ENCODE results near the gene PIEZO2.

PIEZO2 gene

DNA sequence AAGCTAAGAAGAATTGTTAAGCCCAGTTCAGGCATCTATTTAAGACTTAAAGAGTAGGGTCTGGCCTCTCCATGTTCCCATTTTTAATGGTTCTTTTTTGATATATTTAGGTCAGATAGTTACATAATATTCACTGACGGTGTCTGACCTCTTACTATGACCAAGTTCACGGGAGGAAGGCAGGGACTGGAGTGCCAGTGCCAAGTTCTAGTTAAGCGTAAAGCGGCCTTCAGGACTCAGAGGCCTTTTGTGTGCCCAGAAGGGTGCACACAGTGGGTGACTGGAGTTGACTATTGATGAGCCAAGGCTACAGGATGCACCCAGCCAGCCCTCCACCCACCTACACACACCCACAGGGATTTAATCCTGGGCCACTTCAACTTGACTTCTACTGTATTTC is 290.9 kb downstream of the PIEZO2 start:
- no peaks in the 10 kb centered on the region for H3K9me2 ChIP-seq (replicated peaks; ENCODE audit: insufficient read depth, low read length)

DNA sequence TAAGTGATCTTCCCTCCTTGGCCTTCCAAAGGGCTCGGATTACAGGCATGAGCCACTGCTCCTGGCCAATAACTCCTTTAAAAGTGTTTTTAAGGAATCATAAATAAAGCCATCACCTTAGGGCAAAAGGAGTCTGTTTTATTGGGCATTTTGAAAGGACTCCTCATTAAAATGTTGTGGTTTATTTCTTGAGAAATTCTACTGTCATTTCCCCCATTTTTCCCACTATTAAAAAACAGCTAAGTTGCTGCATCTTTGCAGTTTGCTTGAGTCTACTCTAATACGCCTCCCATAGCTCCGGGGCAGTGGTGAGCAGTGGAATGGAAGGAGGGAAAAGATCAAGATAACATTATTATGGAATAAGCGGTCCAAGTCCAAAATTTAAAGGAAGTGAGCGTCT is 293.2 kb downstream of the PIEZO2 start:
- Histone ChIP-seq H3K9me2 (replicated peaks; ENCODE audit: insufficient read depth, low read length) (no peaks in the 10 kb centered on the region), H3K4me2 (ENCODE audit: low read depth, low read length, poor library complexity, severe bottlenecking) (no peak overlapping the region), H3K79me2 (ENCODE audit: insufficient read depth, low read length) (no peaks in the 10 kb centered on the region), H2AFZ (ENCODE audit: low read depth, low read length, severe bottlenecking) (no peak overlapping the region), H3K36me3 (ENCODE audit: low read length) (no peaks in the 10 kb centered on the region), H3K9ac (ENCODE audit: low read length) (no peak overlapping the region), H3K27me3 (ENCODE audit: low read length) (no peaks in the 10 kb centered on the region; the same call in 1 of the 2 replicates), H3K9me3 (ENCODE audit: insufficient read depth, low read length) (no peaks in the 10 kb centered on the region), H3K27ac (ENCODE audit: low read depth, low read length) (no peak overlapping the region), H3K4me3 (ENCODE audit: insufficient read depth, low read length, poor library complexity, severe bottlenecking) (no peak overlapping the region), H3F3A (ENCODE audit: insufficient read depth) (no peaks in the 10 kb centered on the region), H4K20me1 (ENCODE audit: low read depth, low read length) (no peaks in the 10 kb centered on the region)
- TF ChIP-seq, protein P1, sequence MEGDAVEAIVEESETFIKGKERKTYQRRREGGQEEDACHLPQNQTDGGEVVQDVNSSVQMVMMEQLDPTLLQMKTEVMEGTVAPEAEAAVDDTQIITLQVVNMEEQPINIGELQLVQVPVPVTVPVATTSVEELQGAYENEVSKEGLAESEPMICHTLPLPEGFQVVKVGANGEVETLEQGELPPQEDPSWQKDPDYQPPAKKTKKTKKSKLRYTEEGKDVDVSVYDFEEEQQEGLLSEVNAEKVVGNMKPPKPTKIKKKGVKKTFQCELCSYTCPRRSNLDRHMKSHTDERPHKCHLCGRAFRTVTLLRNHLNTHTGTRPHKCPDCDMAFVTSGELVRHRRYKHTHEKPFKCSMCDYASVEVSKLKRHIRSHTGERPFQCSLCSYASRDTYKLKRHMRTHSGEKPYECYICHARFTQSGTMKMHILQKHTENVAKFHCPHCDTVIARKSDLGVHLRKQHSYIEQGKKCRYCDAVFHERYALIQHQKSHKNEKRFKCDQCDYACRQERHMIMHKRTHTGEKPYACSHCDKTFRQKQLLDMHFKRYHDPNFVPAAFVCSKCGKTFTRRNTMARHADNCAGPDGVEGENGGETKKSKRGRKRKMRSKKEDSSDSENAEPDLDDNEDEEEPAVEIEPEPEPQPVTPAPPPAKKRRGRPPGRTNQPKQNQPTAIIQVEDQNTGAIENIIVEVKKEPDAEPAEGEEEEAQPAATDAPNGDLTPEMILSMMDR (IDR thresholded peaks at IDR 0.05; ENCODE audit: insufficient read depth, low read length, poor library complexity, severe bottlenecking): no peak
- no peak for TF ChIP-seq EZH2phosphoT487 (conservative IDR thresholded peaks at IDR 0.05; ENCODE audit: low read length)

More for the DNA sequence above, 290.9 kb downstream of the PIEZO2 start:
- Histone ChIP-seq H3K9me3 (ENCODE audit: insufficient read depth, low read length) (no peaks in the 10 kb centered on the region), H3K4me3 (ENCODE audit: insufficient read depth, low read length, poor library complexity, severe bottlenecking) (no peak overlapping the region), H3K27ac (ENCODE audit: low read depth, low read length) (no peak overlapping the region), H3K4me2 (ENCODE audit: low read depth, low read length, poor library complexity, severe bottlenecking) (no peak overlapping the region), H3K27me3 (ENCODE audit: low read length) (no peaks in the 10 kb centered on the region; the same call in 1 of the 2 replicates), H3K9ac (ENCODE audit: low read length) (no peak overlapping the region), H3F3A (ENCODE audit: insufficient read depth) (no peaks in the 10 kb centered on the region), H4K20me1 (ENCODE audit: low read depth, low read length) (no peaks in the 10 kb centered on the region), H2AFZ (ENCODE audit: low read depth, low read length, severe bottlenecking) (no peak overlapping the region), H3K79me2 (ENCODE audit: insufficient read depth, low read length) (no peaks in the 10 kb centered on the region), H3K36me3 (ENCODE audit: low read length) (no peaks in the 10 kb centered on the region)
- TF ChIP-seq, protein P1 (IDR thresholded peaks at IDR 0.05; ENCODE audit: insufficient read depth, low read length, poor library complexity, severe bottlenecking): no peak
- TF ChIP-seq EZH2phosphoT487 (conservative IDR thresholded peaks at IDR 0.05; ENCODE audit: low read length): no peak

DNA sequence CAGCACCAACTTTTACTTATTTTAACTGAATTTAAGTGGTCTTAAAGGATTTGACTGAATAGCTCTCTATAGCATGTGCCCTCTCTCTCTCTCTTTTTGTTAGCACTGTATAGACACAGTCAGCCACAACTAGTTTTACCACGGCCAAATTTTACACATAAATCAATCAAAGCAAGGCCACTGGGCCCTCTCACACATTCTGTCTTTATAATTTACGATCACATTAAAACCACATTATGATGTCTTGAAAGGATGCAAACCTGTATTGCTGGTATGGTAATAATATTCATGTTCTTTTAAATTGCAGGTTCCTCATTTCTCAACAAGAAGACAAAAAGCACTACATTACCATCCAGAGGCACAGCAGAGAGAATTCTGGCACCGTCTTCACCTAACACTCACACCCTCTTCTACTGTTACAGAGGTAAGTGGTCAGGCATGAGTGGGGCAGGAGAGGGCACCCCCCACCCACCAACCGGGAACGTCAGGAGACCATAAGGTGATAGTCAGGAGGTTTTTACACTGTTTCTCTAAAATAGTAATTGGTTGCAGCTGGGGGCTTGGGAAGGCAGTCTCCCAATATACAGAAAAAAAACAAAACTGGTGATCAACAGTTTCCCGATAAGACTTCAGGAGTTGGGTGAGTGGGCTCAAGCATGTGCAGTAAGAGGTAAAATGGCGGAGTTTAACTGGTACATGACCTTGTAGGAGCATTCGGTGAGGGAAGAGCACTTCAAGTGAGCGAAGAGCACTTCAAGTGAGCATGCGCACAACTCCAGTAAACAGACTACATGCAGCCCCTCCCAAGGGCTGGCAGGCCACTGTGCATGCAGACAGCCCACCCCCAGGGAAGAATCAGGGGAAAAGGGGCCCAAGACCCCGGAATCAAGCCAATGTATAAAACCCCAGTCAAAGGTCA is 296.7 kb downstream of the PIEZO2 start:
- no peaks in the 10 kb centered on the region for H4K20me1 ChIP-seq (ENCODE audit: low read depth, low read length)
- no peaks in the 10 kb centered on the region for H3K9me3 ChIP-seq (ENCODE audit: insufficient read depth, low read length)
- H3K4me2 ChIP-seq (ENCODE audit: low read depth, low read length, poor library complexity, severe bottlenecking): no peak overlapping the region
- H3K4me3 ChIP-seq (ENCODE audit: insufficient read depth, low read length, poor library complexity, severe bottlenecking): no peak overlapping the region
- TF ChIP-seq, protein P1 (IDR thresholded peaks at IDR 0.05; ENCODE audit: insufficient read depth, low read length, poor library complexity, severe bottlenecking): no peak
- TF ChIP-seq EZH2phosphoT487 (conservative IDR thresholded peaks at IDR 0.05; ENCODE audit: low read length): no peak
- H3K27me3 ChIP-seq (ENCODE audit: low read length): no peaks in the 10 kb centered on the region; the same call in 1 of the 2 replicates
- no peaks in the 10 kb centered on the region for H3K36me3 ChIP-seq (ENCODE audit: low read length)
- H3F3A ChIP-seq (ENCODE audit: insufficient read depth): no peaks in the 10 kb centered on the region
- H3K9ac ChIP-seq (ENCODE audit: low read length): no peak overlapping the region
- no peak overlapping the region for H3K27ac ChIP-seq (ENCODE audit: low read depth, low read length)
- no peak overlapping the region for H2AFZ ChIP-seq (ENCODE audit: low read depth, low read length, severe bottlenecking)
- H3K9me2 ChIP-seq (replicated peaks; ENCODE audit: insufficient read depth, low read length): no peaks in the 10 kb centered on the region
- no peaks in the 10 kb centered on the region for H3K79me2 ChIP-seq (ENCODE audit: insufficient read depth, low read length)

Data from SU-DHL-6 (cell line).